ENCODE data around the gene FAM229A.
"Not testable (repeated sequence)": the region's sequence is repeated elsewhere in the genome, so short reads cannot be mapped to it uniquely, and the experiment has no call there.

- not testable (repeated sequence) for TF ChIP-seq YY1 (IDR thresholded peaks at IDR 0.05; ENCODE audit: insufficient read depth, insufficient read length); SUZ12 (IDR thresholded peaks at IDR 0.05; ENCODE audit: extremely low read depth, insufficient read depth, insufficient read length)
Observed at GRCh38 chr1:32396524-32396923, 34.2 kb upstream of the FAM229A start.
